Endothelial cell of umbilical vein (primary cell): ENCODE data around the gene TLE3. TPM values are rescaled to one million over a fixed set of nuclear protein-coding genes. Genes with fewer than 3 reads are reported as not detected.

Source experiments
- BruUV-seq: library from RNA; stranded (reverse); fragments of 400-500 nt; replicated peaks from 2 replicates; lab custom pipeline; 2021; lab: Mats Ljungman, UMichigan
- CTCF ChIA-PET: fragments of 300-600, 350-600 bp; sonication (Branson Sonifier 250); formaldehyde crosslinking; loops from one replicate; lab custom pipeline; 2021; ENCODE audit warnings: antibody characterized with exemption, inconsistent platforms; lab: Charles Lee
- POLR2A ChIA-PET: fragments of 300-600, 350-600 bp; sonication (Branson Sonifier 250); formaldehyde crosslinking; loops from one replicate; lab custom pipeline; 2021; ENCODE audit warnings: antibody characterized with exemption, inconsistent platforms; lab: Charles Lee
- DNase-seq: peaks from one replicate; pipeline ENCODE4 v3.0.0-alpha.2; 2011; ENCODE audit warnings: low read depth, low spot score
- FAIRE-seq: peaks from 2 replicates; lab custom pipeline; 2011; peaks lifted over from hg19 to GRCh38; lab: Jason Lieb, UNC
- H2AFZ ChIP-seq: 2 replicates; pipeline ENCODE4 v1.6.0; 2012; ENCODE audit warnings: low read depth, low read length, control low read depth, inconsistent platforms
- H3K27ac ChIP-seq: 2 replicates; pipeline ENCODE4 v1.5.1; 2011; ENCODE audit warnings: low read depth, mild to moderate bottlenecking, control low read depth, low read length, moderate library complexity; ENCODE audit not compliant: insufficient read depth
- H3K27me3 ChIP-seq, 2 experiments: 2 replicates each; pipeline versions ENCODE4 v1.6.0 to v1.6.1; 2011; ENCODE audit warnings: low read length in 2 of 2, mixed read lengths in 1 of 2; ENCODE audit not compliant: control insufficient read depth in 2 of 2, insufficient read depth in 2 of 2
- H3K36me3 ChIP-seq, 2 experiments: 2 replicates in 1 of 2; 3 replicates in 1 of 2; pipeline ENCODE4 v1.5.1; 2011; ENCODE audit warnings: low read length in 2 of 2, mild to moderate bottlenecking in 1 of 2, moderate library complexity in 1 of 2; ENCODE audit not compliant: control insufficient read depth in 2 of 2, insufficient read depth in 2 of 2; ENCODE audit errors: extremely low read depth in 1 of 2
- H3K4me1 ChIP-seq: 3 replicates; pipeline ENCODE4 v1.5.1; 2011; ENCODE audit warnings: mild to moderate bottlenecking, low read length; ENCODE audit not compliant: control insufficient read depth, insufficient read depth; ENCODE audit errors: extremely low read depth
- H3K4me2 ChIP-seq: 2 replicates; pipeline ENCODE4 v1.6.1; 2011; ENCODE audit warnings: low read length, control low read depth, mixed read lengths; ENCODE audit not compliant: insufficient read depth
- H3K4me3 ChIP-seq, 3 experiments: fragments of 200-600 bp in 1 of 3; sonication (generic), shearing (Covaris generic) in 1 of 3; replicated peaks in 1 of 3; 2 replicates each; pipeline ENCODE4 v1.5.1; 2011 to 2016; ENCODE audit warnings: control low read depth in 3 of 3, low read length in 3 of 3, mild to moderate bottlenecking in 2 of 3, inconsistent platforms in 1 of 3, low read depth in 1 of 3, moderate library complexity in 1 of 3; ENCODE audit not compliant: insufficient read depth in 1 of 3
- H3K79me2 ChIP-seq: 2 replicates; pipeline ENCODE4 v1.6.0; 2012; ENCODE audit warnings: low read length, inconsistent platforms; ENCODE audit not compliant: control insufficient read depth, insufficient read depth
- H3K9ac ChIP-seq: replicated peaks from 2 replicates; pipeline ENCODE3; 2011; ENCODE audit warnings: low read length, control low read depth; ENCODE audit not compliant: insufficient read depth; ENCODE audit errors: extremely low read depth
- H3K9me1 ChIP-seq: replicated peaks from 3 replicates; pipeline ENCODE4 v1.6.0; 2011; ENCODE audit warnings: mild to moderate bottlenecking, low read length; ENCODE audit not compliant: control insufficient read depth, insufficient read depth; ENCODE audit errors: extremely low read depth
- H3K9me3 ChIP-seq: replicated peaks from 2 replicates; pipeline ENCODE4 v1.5.1; 2012; ENCODE audit warnings: low read length, inconsistent platforms; ENCODE audit not compliant: control insufficient read depth, insufficient read depth
- H4K20me1 ChIP-seq: replicated peaks from 2 replicates; pipeline ENCODE3; 2011; ENCODE audit warnings: mild to moderate bottlenecking, low read length; ENCODE audit not compliant: control insufficient read depth, insufficient read depth; ENCODE audit errors: extremely low read depth
- EZH2 ChIP-seq: IDR thresholded peaks from 2 replicates; pipeline ENCODE4 v1.6.1; 2012; ENCODE audit warnings: borderline replicate concordance, low read depth, mild to moderate bottlenecking, moderate library complexity, low read length, inconsistent platforms; ENCODE audit not compliant: severe bottlenecking
- FOS ChIP-seq: IDR thresholded peaks from 2 replicates; pipeline ENCODE4 v1.6.1; 2011; ENCODE audit warnings: mild to moderate bottlenecking, low read length, moderate library complexity, borderline replicate concordance; ENCODE audit not compliant: insufficient read depth
- GATA2 ChIP-seq: IDR thresholded peaks from 2 replicates; pipeline ENCODE4 v1.7.0; 2011; ENCODE audit warnings: low read depth, mild to moderate bottlenecking, moderate library complexity, mixed read lengths, low read length; ENCODE audit not compliant: insufficient read length, insufficient read depth
- JUN ChIP-seq: IDR thresholded peaks from 2 replicates; pipeline ENCODE4 v1.6.1; 2011; ENCODE audit warnings: borderline replicate concordance, low read depth; ENCODE audit not compliant: insufficient read length, insufficient read depth
- MYC ChIP-seq: IDR thresholded peaks from one replicate; pipeline ENCODE4 v1.6.1; 2011; ENCODE audit warnings: mild to moderate bottlenecking, low read depth, low read length
- POLR2A ChIP-seq: IDR thresholded peaks from 2 replicates; pipeline ENCODE4 v1.6.1; 2012; ENCODE audit warnings: low read depth, mild to moderate bottlenecking, control low read depth, low read length
- POLR2AphosphoS5 ChIP-seq: IDR thresholded peaks from 2 replicates; pipeline ENCODE4 v1.6.1; 2012; ENCODE audit warnings: low read depth, mild to moderate bottlenecking, control low read depth, low read length, moderate library complexity; ENCODE audit not compliant: insufficient read depth
- dilution Hi-C: fragments of 300-500 bp; cut with MboI; formaldehyde crosslinking; loops from one replicate; pipeline ENCODE4 v1.15.0; 2019; ENCODE audit warnings: low sequenced_read_pairs; ENCODE audit not compliant: extremely low pct_ligation_motif_present
- intact Hi-C: fragments of 100-400 bp; cut with micrococcal nuclease; formaldehyde crosslinking; loops from one replicate; pipeline ENCODE4 v1.10.0; 2022
- polyA plus RNA-seq, 4 experiments: library from polyadenylated mRNA; depleted of rRNA in 3 of 4; stranded (reverse) in 3 of 4; unstranded in 1 of 4; fragments of >200 nt; gene quantifications; 2 replicates each; pipeline versions ENCODE4 v1.2.1 to v1.2.3, GENCODE V29; 2011 to 2012; ENCODE audit warnings: missing spikeins in 1 of 4
- total RNA-seq: library from RNA; stranded (reverse); gene quantifications from 2 replicates; pipeline ENCODE4 v1.2.3, GENCODE V29; 2021
- TF ChIP-seq, protein P1 (sequence below): IDR thresholded peaks from 2 replicates; pipeline ENCODE4 v1.6.1; 2011; ENCODE audit not compliant: insufficient read depth, insufficient read length
- TF ChIP-seq, protein P2 (sequence below), 2 donors: IDR thresholded peaks; 1 replicate in 1 of 2; 2 replicates in 1 of 2; pipeline ENCODE4 v1.5.1; 2011; ENCODE audit warnings: low read length in 2 of 2, mild to moderate bottlenecking in 2 of 2, moderate library complexity in 2 of 2, control low read depth in 1 of 2, inconsistent platforms in 1 of 2, low read depth in 1 of 2; ENCODE audit not compliant: insufficient read depth in 1 of 2; ENCODE audit errors: extremely low read depth in 1 of 2

TLE3 gene
- total and polyA plus RNA-seq, 2 donors (not counting 3 experiments of a cell fraction or from before 2014, with no cell fraction given): 40.5 to 56.9 TPM

DNA sequence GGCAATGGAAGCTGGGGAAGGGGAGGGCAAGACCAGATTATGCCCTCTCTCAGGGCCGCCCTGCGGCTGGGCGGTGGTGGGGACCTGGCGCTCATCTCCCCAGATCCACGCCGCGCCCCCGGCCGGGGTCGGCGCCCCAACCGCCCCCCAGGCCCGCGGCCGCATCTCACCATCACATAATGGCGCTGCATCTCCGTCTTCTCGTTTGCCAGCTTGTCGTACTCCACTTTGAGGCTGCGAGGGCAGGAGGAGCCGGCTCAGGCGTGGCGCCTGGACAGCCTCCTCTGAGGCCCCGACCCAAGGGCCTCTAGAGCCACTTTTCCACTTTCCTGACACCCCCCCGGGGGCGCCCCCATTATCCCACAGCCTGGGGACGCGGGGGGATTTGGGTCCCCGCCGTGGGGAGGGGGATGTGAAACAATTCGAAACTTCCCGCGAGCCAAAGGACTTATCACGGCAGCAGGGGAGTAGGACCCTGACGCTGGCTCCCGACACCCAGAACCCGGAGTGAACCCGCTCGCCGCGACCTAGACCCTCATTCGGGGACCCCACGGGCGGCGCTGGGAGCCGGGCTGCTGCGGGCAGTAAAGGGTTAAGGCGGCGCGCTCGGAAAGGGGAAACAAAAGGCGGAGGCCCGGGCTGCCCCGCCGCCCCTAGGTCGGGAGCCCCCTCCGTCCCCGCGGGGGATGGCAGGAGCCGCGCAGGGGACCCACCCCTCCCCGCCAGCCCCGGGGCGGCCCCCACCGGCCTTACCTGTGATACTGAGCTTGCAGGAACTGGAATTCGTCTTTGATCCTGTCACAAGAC is 2.1 kb downstream of the TLE3 start:
- Histone ChIP-seq H3K4me1 (peaks cover 50% of the 10 kb centered on the region), H3K79me2 (peaks cover 69% of the 10 kb centered on the region), H3K9me1 (no peaks in the 10 kb centered on the region), H3K36me3 (peaks cover 4 to 9% of the 10 kb centered on the region in 2 experiments), H3K4me3 (peak overlapping the region; percentile 88 to 98 (median 89)), H4K20me1 (no peaks in the 10 kb centered on the region), H3K9ac (peak overlapping the region; percentile 86), H2AFZ (no peak overlapping the region), H3K27me3 (no peaks in the 10 kb centered on the region), H3K9me3 (no peaks in the 10 kb centered on the region), H3K27ac (peak overlapping the region; percentile 85), H3K4me2 (peak overlapping the region; percentile 82)
- TF ChIP-seq FOS (no peak), MYC (no peak), JUN (no peak), POLR2A (no peak), POLR2AphosphoS5 (no peak), GATA2 (no peak), EZH2 (no peak)
- TF ChIP-seq, protein P1, sequence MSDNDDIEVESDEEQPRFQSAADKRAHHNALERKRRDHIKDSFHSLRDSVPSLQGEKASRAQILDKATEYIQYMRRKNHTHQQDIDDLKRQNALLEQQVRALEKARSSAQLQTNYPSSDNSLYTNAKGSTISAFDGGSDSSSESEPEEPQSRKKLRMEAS: no peak
- TF ChIP-seq, protein P2, sequence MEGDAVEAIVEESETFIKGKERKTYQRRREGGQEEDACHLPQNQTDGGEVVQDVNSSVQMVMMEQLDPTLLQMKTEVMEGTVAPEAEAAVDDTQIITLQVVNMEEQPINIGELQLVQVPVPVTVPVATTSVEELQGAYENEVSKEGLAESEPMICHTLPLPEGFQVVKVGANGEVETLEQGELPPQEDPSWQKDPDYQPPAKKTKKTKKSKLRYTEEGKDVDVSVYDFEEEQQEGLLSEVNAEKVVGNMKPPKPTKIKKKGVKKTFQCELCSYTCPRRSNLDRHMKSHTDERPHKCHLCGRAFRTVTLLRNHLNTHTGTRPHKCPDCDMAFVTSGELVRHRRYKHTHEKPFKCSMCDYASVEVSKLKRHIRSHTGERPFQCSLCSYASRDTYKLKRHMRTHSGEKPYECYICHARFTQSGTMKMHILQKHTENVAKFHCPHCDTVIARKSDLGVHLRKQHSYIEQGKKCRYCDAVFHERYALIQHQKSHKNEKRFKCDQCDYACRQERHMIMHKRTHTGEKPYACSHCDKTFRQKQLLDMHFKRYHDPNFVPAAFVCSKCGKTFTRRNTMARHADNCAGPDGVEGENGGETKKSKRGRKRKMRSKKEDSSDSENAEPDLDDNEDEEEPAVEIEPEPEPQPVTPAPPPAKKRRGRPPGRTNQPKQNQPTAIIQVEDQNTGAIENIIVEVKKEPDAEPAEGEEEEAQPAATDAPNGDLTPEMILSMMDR (IDR thresholded peaks at IDR 0.05; ENCODE audit: extremely low read depth in 1 of 2, insufficient read depth in 1 of 2, low read depth in 1 of 2, low read length in 2 of 2): no peak
- FAIRE-seq (no peak), DNase-seq (peak; percentile 27)
- ChIA-PET CTCF (interaction anchor here (0.6 to 3.2 kb wide), 5 partner anchors 16 to 393 kb away, joined by 3 to 14 read pairs (median 5); no protein-coding TSS in a partner anchor), POLR2A (interaction anchor here (1.1 to 1.7 kb wide), 2 partner anchors 34 to 379 kb away, joined by 3 read pairs; no protein-coding TSS in a partner anchor)
- intact Hi-C loops (loop anchor here (1.0 to 10.0 kb wide), 5 partner anchors 33 to 699 kb away; no protein-coding TSS in a partner anchor), dilution Hi-C loops (no loop called here)
- BruUV-seq: no TSS peak
